Measurements from ENCODE around the gene MED13L.

GRCh38 chr12:116263844-116264243 is 13.6 kb downstream of the MED13L start:
- no peak for TF ChIP-seq POLR2A (IDR thresholded peaks at IDR 0.05)
- no peak for TF ChIP-seq POLR2AphosphoS5 (IDR thresholded peaks at IDR 0.05)

Data from breast epithelium (tissue), 3 donors.